ENCODE data around the gene SGPL1.
A peak's percentile ranks its signal among the peaks of the same experiment; 100 is the strongest.
"Not testable (repeated sequence)": the region's sequence is repeated elsewhere in the genome, so short reads cannot be mapped to it uniquely, and the experiment has no call there.

The SGPL1 gene

GRCh38 chr10:70845256-70845655, 29.5 kb downstream of the SGPL1 start:
- no peak for DNase-seq

- no peak for DNase-seq
These were observed 30.1 kb downstream of the SGPL1 start for GRCh38 chr10:70845816-70846215.

- no peak for DNase-seq
These were observed 31.0 kb downstream of the SGPL1 start for GRCh38 chr10:70846795-70847194.

- DNase-seq: no peak
These were observed 32.1 kb downstream of the SGPL1 start for GRCh38 chr10:70847659-70848360.

GRCh38 chr10:70849582-70850016, 33.9 kb downstream of the SGPL1 start:
- DNase-seq: no peak

- DNase-seq: no peak
These were observed 34.3 kb downstream of the SGPL1 start for GRCh38 chr10:70850097-70850496.

GRCh38 chr10:70851597-70852475, 36.1 kb downstream of the SGPL1 start:
- DNase-seq: no peak

- DNase-seq: no peak
These were observed 37.3 kb downstream of the SGPL1 start for GRCh38 chr10:70853038-70853437.

GRCh38 chr10:70853457-70853856, 37.7 kb downstream of the SGPL1 start:
- no peak for DNase-seq

- no peak for DNase-seq
These were observed 40.7 kb downstream of the SGPL1 start for GRCh38 chr10:70856454-70856853.

- DNase-seq: no peak
These were observed 43.0 kb downstream of the SGPL1 start for GRCh38 chr10:70858759-70859158.

GRCh38 chr10:70861495-70862197, 45.9 kb downstream of the SGPL1 start:
- DNase-seq: not testable (repeated sequence)

GRCh38 chr10:70863470-70864160, 47.9 kb downstream of the SGPL1 start:
- DNase-seq: no peak

GRCh38 chr10:70864935-70865334, 49.2 kb downstream of the SGPL1 start:
- DNase-seq: no peak

- DNase-seq: no peak
These were observed 50.7 kb downstream of the SGPL1 start for GRCh38 chr10:70866424-70866823.

GRCh38 chr10:70872291-70872690, 56.5 kb downstream of the SGPL1 start:
- no peak for DNase-seq

GRCh38 chr10:70874061-70874460, 58.3 kb downstream of the SGPL1 start:
- no peak for DNase-seq

GRCh38 chr10:70879207-70879606, 63.5 kb downstream of the SGPL1 start:
- no peak for DNase-seq

- peak; percentile 69 for DNase-seq
These were observed 64.4 kb downstream of the SGPL1 start for GRCh38 chr10:70880077-70880534.

GRCh38 chr10:70884741-70885140, 69.0 kb downstream of the SGPL1 start:
- no peak for DNase-seq

GRCh38 chr10:70885481-70885880, 69.7 kb downstream of the SGPL1 start:
- DNase-seq: no peak

Data from NCI-H1694 treated with DMSO at 0.1 percent for 48 hours (cell line).